CD8-positive, alpha-beta memory T cell (primary cell): ENCODE measurements around the gene FGFBP3. TPM values are rescaled to one million over a fixed set of nuclear protein-coding genes. Genes with fewer than 3 reads are reported as not detected.

ENCODE experiments used
- CTCF ChIA-PET: fragments of 350-600 bp; sonication (Branson Sonifier 250); formaldehyde crosslinking; loops from one replicate; lab custom pipeline; 2021; ENCODE audit warnings: antibody characterized with exemption; lab: Charles Lee
- POLR2A ChIA-PET: fragments of 350-600 bp; sonication (Branson Sonifier 250); formaldehyde crosslinking; loops from one replicate; lab custom pipeline; 2021; ENCODE audit warnings: antibody characterized with exemption; lab: Charles Lee
- DNase-seq, 5 donors: peaks; one replicate each; pipeline versions ENCODE4 v3.0.0 to v3.0.0-alpha.2; 2020 to 2022; ENCODE audit warnings: mixed read lengths in 1 of 5
- H3K27ac ChIP-seq: one replicate; pipeline ENCODE4 v1.7.0; 2013; ENCODE audit warnings: low read depth, mild to moderate bottlenecking, low read length, moderate library complexity
- H3K27me3 ChIP-seq: 2 replicates; pipeline ENCODE4 v1.7.0; 2013; ENCODE audit warnings: low read length, mild to moderate bottlenecking; ENCODE audit not compliant: insufficient read depth, poor library complexity, severe bottlenecking
- H3K36me3 ChIP-seq: 2 replicates; pipeline ENCODE4 v1.7.0; 2013; ENCODE audit warnings: mild to moderate bottlenecking, low read length, moderate library complexity; ENCODE audit not compliant: insufficient read depth
- H3K4me1 ChIP-seq: 2 replicates; pipeline ENCODE4 v1.7.0; 2013; ENCODE audit warnings: mild to moderate bottlenecking, low read length, moderate library complexity; ENCODE audit not compliant: insufficient read depth
- H3K4me3 ChIP-seq: 2 replicates; pipeline ENCODE4 v1.7.0; 2013; ENCODE audit warnings: mild to moderate bottlenecking, low read length
- H3K9me3 ChIP-seq: 2 replicates; pipeline ENCODE4 v1.7.0; 2013; ENCODE audit warnings: mild to moderate bottlenecking, low read length
- H3K27ac Mint-ChIP-seq, 8 donors: one replicate each; pipeline ENCODE4 v1.8.0; 2020 to 2021; ENCODE audit warnings: mixed read lengths in 8 of 8, mild to moderate bottlenecking in 6 of 8, inconsistent platforms in 3 of 8, moderate library complexity in 3 of 8
- H3K27me3 Mint-ChIP-seq, 2 donors: one replicate each; pipeline ENCODE4 v1.8.0; 2020 to 2021; ENCODE audit warnings: mixed read lengths in 2 of 2, mild to moderate bottlenecking in 1 of 2, moderate library complexity in 1 of 2
- H3K36me3 Mint-ChIP-seq, 3 donors: one replicate each; pipeline ENCODE4 v1.8.0; 2020 to 2021; ENCODE audit warnings: mixed read lengths in 3 of 3, inconsistent platforms in 1 of 3, mild to moderate bottlenecking in 1 of 3
- H3K4me1 Mint-ChIP-seq, 3 donors: one replicate each; pipeline ENCODE4 v1.8.0; 2020 to 2021; ENCODE audit warnings: mixed read lengths in 3 of 3, inconsistent platforms in 1 of 3, mild to moderate bottlenecking in 1 of 3
- H3K4me3 Mint-ChIP-seq, 7 donors: one replicate each; pipeline ENCODE4 v1.8.0; 2020 to 2021; ENCODE audit warnings: mixed read lengths in 7 of 7, mild to moderate bottlenecking in 6 of 7, moderate library complexity in 4 of 7, inconsistent platforms in 2 of 7
- H3K9me3 Mint-ChIP-seq, 5 donors: one replicate each; pipeline ENCODE4 v1.8.0; 2020 to 2022; ENCODE audit warnings: mixed read lengths in 5 of 5, mild to moderate bottlenecking in 3 of 5, moderate library complexity in 2 of 5, inconsistent platforms in 1 of 5
- polyA plus RNA-seq: library from polyadenylated mRNA; unstranded; fragments of 300-500 nt; fragmentation: Illumina TruSeq; gene quantifications from one replicate; pipeline ENCODE4 v1.2.3, GENCODE V29; 2021
- total RNA-seq, 2 experiments: library from RNA; stranded (reverse); gene quantifications; one replicate each; pipeline ENCODE4 v1.2.3, GENCODE V29; 2021

The FGFBP3 gene
- total and polyA plus RNA-seq, 3 experiments from 2014 or later = 3.1 to 3.6 (median 3.4) TPM

- no peak overlapping the region for H3K4me3 Mint-ChIP-seq
- no peaks in the 10 kb centered on the region for H3K36me3 ChIP-seq
- no peak overlapping the region for H3K27ac ChIP-seq
- peaks cover 0 to 57% (median 25%) of the 10 kb centered on the region in 3 donors for H3K36me3 Mint-ChIP-seq
- no peak for DNase-seq
- H3K9me3 ChIP-seq = no peaks in the 10 kb centered on the region
- H3K4me1 Mint-ChIP-seq = peaks cover 46 to 74% (median 68%) of the 10 kb centered on the region in 3 donors
- no peaks in the 10 kb centered on the region for H3K9me3 Mint-ChIP-seq
- peaks cover 5% of the 10 kb centered on the region for H3K4me1 ChIP-seq
- no peak overlapping the region for H3K27ac Mint-ChIP-seq
- H3K27me3 Mint-ChIP-seq = no peaks in the 10 kb centered on the region
- H3K27me3 ChIP-seq = no peaks in the 10 kb centered on the region
- POLR2A ChIA-PET = no interaction called here
- H3K4me3 ChIP-seq = no peak overlapping the region
- CTCF ChIA-PET = interaction anchor here (1.3 kb wide), 1 partner anchor 14 kb away, joined by 3 read pairs; no protein-coding TSS in a partner anchor
Measured at GRCh38 chr10:91935886-91936285, 26.6 kb upstream of the FGFBP3 start.

GRCh38 chr10:91932737-91933136, 23.5 kb upstream of the FGFBP3 start:
- Histone ChIP-seq H3K4me3 (no peak overlapping the region), H3K4me1 (peaks cover 18% of the 10 kb centered on the region), H3K36me3 (no peaks in the 10 kb centered on the region), H3K27ac (no peak overlapping the region), H3K27me3 (no peaks in the 10 kb centered on the region), H3K9me3 (no peaks in the 10 kb centered on the region)
- Mint-ChIP-seq H3K4me3 (no peak overlapping the region), H3K36me3 (peaks cover 0 to 49% (median 26%) of the 10 kb centered on the region in 3 donors), H3K4me1 (peaks cover 51 to 82% (median 78%) of the 10 kb centered on the region in 3 donors), H3K27me3 (no peaks in the 10 kb centered on the region), H3K9me3 (no peaks in the 10 kb centered on the region), H3K27ac (peak overlapping the region in 2 of 8 donors; percentile 1 to 82)
- DNase-seq = no peak
- ChIA-PET POLR2A (interaction anchor here (1.4 kb wide), 1 partner anchor 9 kb away, joined by 9 read pairs; the partner anchor contains the start of gene BTAF1), CTCF (no interaction called here)

GRCh38 chr10:91931526-91932190, 22.4 kb upstream of the FGFBP3 start:
- ChIA-PET CTCF (no interaction called here), POLR2A (interaction anchor here (1.4 kb wide), 1 partner anchor 8 kb away, joined by 9 read pairs; the partner anchor contains the start of gene BTAF1)
- Mint-ChIP-seq H3K4me1 (peaks cover 56 to 85% (median 80%) of the 10 kb centered on the region in 3 donors), H3K9me3 (no peaks in the 10 kb centered on the region), H3K36me3 (peaks cover 0 to 46% (median 26%) of the 10 kb centered on the region in 3 donors), H3K27me3 (no peaks in the 10 kb centered on the region), H3K27ac (peak overlapping the region in 4 of 8 donors; percentile 13 to 77 (median 62)), H3K4me3 (peak overlapping the region in 1 of 7 donors; percentile 48)
- DNase-seq = no peak
- Histone ChIP-seq H3K27me3 (no peaks in the 10 kb centered on the region), H3K36me3 (no peaks in the 10 kb centered on the region), H3K4me1 (peaks cover 18% of the 10 kb centered on the region), H3K4me3 (no peak overlapping the region), H3K27ac (no peak overlapping the region), H3K9me3 (no peaks in the 10 kb centered on the region)

- Histone ChIP-seq H3K4me1 (peaks cover 25% of the 10 kb centered on the region), H3K9me3 (no peaks in the 10 kb centered on the region), H3K4me3 (no peak overlapping the region), H3K27me3 (no peaks in the 10 kb centered on the region), H3K27ac (no peak overlapping the region), H3K36me3 (no peaks in the 10 kb centered on the region)
- DNase-seq = no peak
- Mint-ChIP-seq H3K27ac (no peak overlapping the region), H3K36me3 (peaks cover 0 to 44% (median 24%) of the 10 kb centered on the region in 3 donors), H3K9me3 (no peaks in the 10 kb centered on the region), H3K4me3 (no peak overlapping the region), H3K27me3 (no peaks in the 10 kb centered on the region), H3K4me1 (peaks cover 63 to 85% (median 82%) of the 10 kb centered on the region in 3 donors)
- CTCF ChIA-PET = no interaction called here
- POLR2A ChIA-PET = no interaction called here
Measured at GRCh38 chr10:91930939-91931338, 21.7 kb upstream of the FGFBP3 start.

GRCh38 chr10:91925022-91925320, 15.7 kb upstream of the FGFBP3 start:
- H3K27ac Mint-ChIP-seq = peak overlapping the region in 5 of 8 donors; percentile 78 to 100 (median 96)
- peaks cover 45 to 58% (median 52%) of the 10 kb centered on the region in 3 donors for H3K4me1 Mint-ChIP-seq
- H3K9me3 Mint-ChIP-seq = no peaks in the 10 kb centered on the region
- Histone ChIP-seq H3K9me3 (no peaks in the 10 kb centered on the region), H3K27ac (no peak overlapping the region), H3K27me3 (no peaks in the 10 kb centered on the region), H3K36me3 (no peaks in the 10 kb centered on the region), H3K4me1 (peaks cover 31% of the 10 kb centered on the region), H3K4me3 (no peak overlapping the region)
- H3K27me3 Mint-ChIP-seq = no peaks in the 10 kb centered on the region
- no peak for DNase-seq
- peaks cover 0 to 26% (median 9%) of the 10 kb centered on the region in 3 donors for H3K36me3 Mint-ChIP-seq
- ChIA-PET CTCF (interaction anchor here (1.4 kb wide), 1 partner anchor 16 kb away, joined by 4 read pairs; the partner anchor contains the start of gene FGFBP3), POLR2A (no interaction called here)
- H3K4me3 Mint-ChIP-seq = peak overlapping the region; percentile 88 to 98 (median 93)

- no peaks in the 10 kb centered on the region for H3K27me3 Mint-ChIP-seq
- ChIA-PET CTCF (interaction anchor here (0.7 to 5.1 kb wide), 14 partner anchors 9 to 918 kb away, joined by 3 to 34 read pairs (median 4); partner anchors contain the start of genes FGFBP3 and TNKS2), POLR2A (interaction anchor here (0.5 to 1.7 kb wide), 8 partner anchors 8 to 128 kb away, joined by 3 to 27 read pairs (median 6); partner anchors contain the start of gene TNKS2)
- Histone ChIP-seq H3K4me3 (peak overlapping the region; percentile 96), H3K27me3 (no peaks in the 10 kb centered on the region), H3K36me3 (no peaks in the 10 kb centered on the region), H3K9me3 (no peaks in the 10 kb centered on the region), H3K4me1 (peaks cover 31% of the 10 kb centered on the region), H3K27ac (peak overlapping the region; percentile 91)
- no peaks in the 10 kb centered on the region for H3K9me3 Mint-ChIP-seq
- H3K36me3 Mint-ChIP-seq = peaks cover 0 to 26% (median 9%) of the 10 kb centered on the region in 3 donors
- peak overlapping the region; percentile 92 to 100 (median 98) for H3K27ac Mint-ChIP-seq
- H3K4me3 Mint-ChIP-seq = peak overlapping the region; percentile 88 to 98 (median 93)
- DNase-seq = no peak
- peaks cover 45 to 57% (median 51%) of the 10 kb centered on the region in 3 donors for H3K4me1 Mint-ChIP-seq
Measured at GRCh38 chr10:91924212-91925021, 15.1 kb upstream of the FGFBP3 start.

GRCh38 chr10:91923371-91924211, 14.3 kb upstream of the FGFBP3 start, which contains the start of gene BTAF1:
Gene BTAF1 (plus strand): TSS chr10:91923770. CDS start chr10:91924077, 307 bp downstream.
- ChIA-PET POLR2A (interaction anchor here (0.5 to 1.7 kb wide), 8 partner anchors 9 to 127 kb away, joined by 3 to 27 read pairs (median 6); partner anchors contain the start of gene TNKS2), CTCF (interaction anchor here (0.7 to 5.1 kb wide), 14 partner anchors 8 to 917 kb away, joined by 3 to 34 read pairs (median 4); partner anchors contain the start of genes FGFBP3 and TNKS2)
- Histone ChIP-seq H3K27ac (peak within 1 kb of the TSS; percentile 91), H3K9me3 (no peaks in the 10 kb centered on the region), H3K36me3 (no peaks in the 10 kb centered on the region), H3K27me3 (no peaks in the 10 kb centered on the region), H3K4me3 (peak within 1 kb of the TSS; percentile 96), H3K4me1 (peaks cover 31% of the 10 kb centered on the region)
- Mint-ChIP-seq H3K4me1 (peaks cover 39 to 49% (median 44%) of the 10 kb centered on the region in 3 donors), H3K9me3 (peaks cover 0 to 2% (median 2%) of the 10 kb centered on the region in 5 donors), H3K36me3 (peaks cover 0 to 22% (median 9%) of the 10 kb centered on the region in 3 donors), H3K27me3 (peaks cover 1 to 4% of the 10 kb centered on the region in 2 donors), H3K27ac (peak within 1 kb of the TSS; percentile 92 to 100 (median 99)), H3K4me3 (peak within 1 kb of the TSS; percentile 88 to 98 (median 93))
- peak; percentile 86 to 96 (median 89) for DNase-seq
